Caco-2 (cell line): ENCODE measurements around the gene NRIP2. TPM values are rescaled to one million over a fixed set of nuclear protein-coding genes. Genes with fewer than 3 reads are reported as not detected.

ENCODE experiments used
- BruUV-seq: library from RNA; stranded (reverse); fragments of 400-500 nt; replicated peaks from 2 replicates; lab custom pipeline; 2021; lab: Mats Ljungman, UMichigan
- CTCF ChIA-PET: fragments of 300-600 bp; sonication (Branson Sonifier 250); formaldehyde crosslinking; loops from one replicate; lab custom pipeline; 2022; ENCODE audit warnings: antibody characterized with exemption; lab: Charles Lee
- POLR2A ChIA-PET: fragments of 300-600 bp; sonication (Branson Sonifier 250); formaldehyde crosslinking; loops from one replicate; lab custom pipeline; 2022; ENCODE audit warnings: antibody characterized with exemption; lab: Charles Lee
- DNase-seq, 2 experiments: peaks; one replicate each; pipeline versions ENCODE4 v3.0.0 to v3.0.0-alpha.2; 2020 to 2022
- H3K27me3 ChIP-seq: replicated peaks from 2 replicates; pipeline ENCODE4 v1.6.0; 2011; ENCODE audit warnings: low read length; ENCODE audit not compliant: control insufficient read depth, insufficient read depth
- H3K36me3 ChIP-seq: 2 replicates; pipeline ENCODE4 v1.5.1; 2011; ENCODE audit warnings: low read length; ENCODE audit not compliant: control insufficient read depth, insufficient read depth
- H3K4me1 ChIP-seq: fragments of 250-450 bp; sonication (Bioruptor Pico); 2 replicates; pipeline ENCODE4 v1.5.1; 2020; ENCODE audit warnings: mild to moderate bottlenecking
- H3K4me3 ChIP-seq: 2 replicates; pipeline ENCODE4 v1.5.1; 2011; ENCODE audit warnings: low read depth, mild to moderate bottlenecking, control low read depth, low read length
- H3K9me3 ChIP-seq: fragments of 250-450 bp; sonication (Bioruptor Pico); 2 replicates; pipeline ENCODE4 v1.5.1; 2020; ENCODE audit warnings: mild to moderate bottlenecking, moderate library complexity
- H3K27ac Mint-ChIP-seq: one replicate; pipeline ENCODE4 v1.8.0; 2022; ENCODE audit warnings: mixed read lengths; ENCODE audit not compliant: unreplicated experiment
- H3K27me3 Mint-ChIP-seq: one replicate; pipeline ENCODE4 v1.8.0; 2022; ENCODE audit warnings: mixed read lengths; ENCODE audit not compliant: insufficient read depth, unreplicated experiment
- H3K36me3 Mint-ChIP-seq: one replicate; pipeline ENCODE4 v1.8.0; 2022; ENCODE audit warnings: mild to moderate bottlenecking, mixed read lengths; ENCODE audit not compliant: insufficient read depth, unreplicated experiment
- H3K4me1 Mint-ChIP-seq: one replicate; pipeline ENCODE4 v1.8.0; 2022; ENCODE audit warnings: low read depth, mixed read lengths; ENCODE audit not compliant: unreplicated experiment
- H3K4me3 Mint-ChIP-seq: one replicate; pipeline ENCODE4 v1.8.0; 2022; ENCODE audit warnings: mild to moderate bottlenecking, moderate library complexity, mixed read lengths; ENCODE audit not compliant: unreplicated experiment
- H3K9me3 Mint-ChIP-seq: one replicate; pipeline ENCODE4 v1.8.0; 2022; ENCODE audit warnings: mixed read lengths; ENCODE audit not compliant: unreplicated experiment
- CTCF ChIP-seq, 2 experiments: fragments of 200-600 bp in 1 of 2; IDR thresholded peaks; 1 replicate in 1 of 2; 2 replicates in 1 of 2; pipeline versions ENCODE4 v1.5.1 to v1.8.0; 2011 to 2022; ENCODE audit warnings: antibody characterized with exemption in 1 of 2, control low read depth in 1 of 2, inconsistent platforms in 1 of 2, low read depth in 1 of 2, low read length in 1 of 2, mild to moderate bottlenecking in 1 of 2, moderate library complexity in 1 of 2; ENCODE audit not compliant: insufficient read depth in 1 of 2, severe bottlenecking in 1 of 2, unreplicated experiment in 1 of 2
- intact Hi-C: fragments of 100-400 bp; cut with micrococcal nuclease; formaldehyde crosslinking; loops from one replicate; pipeline ENCODE4 v1.10.0; 2022; ENCODE audit not compliant: unreplicated experiment
- total RNA-seq: library from RNA; stranded (reverse); gene quantifications from 2 replicates; pipeline ENCODE4 v1.2.3, GENCODE V29; 2022

NRIP2 gene
- total RNA-seq, 1 experiment from 2014 or later, result not detected

DNA sequence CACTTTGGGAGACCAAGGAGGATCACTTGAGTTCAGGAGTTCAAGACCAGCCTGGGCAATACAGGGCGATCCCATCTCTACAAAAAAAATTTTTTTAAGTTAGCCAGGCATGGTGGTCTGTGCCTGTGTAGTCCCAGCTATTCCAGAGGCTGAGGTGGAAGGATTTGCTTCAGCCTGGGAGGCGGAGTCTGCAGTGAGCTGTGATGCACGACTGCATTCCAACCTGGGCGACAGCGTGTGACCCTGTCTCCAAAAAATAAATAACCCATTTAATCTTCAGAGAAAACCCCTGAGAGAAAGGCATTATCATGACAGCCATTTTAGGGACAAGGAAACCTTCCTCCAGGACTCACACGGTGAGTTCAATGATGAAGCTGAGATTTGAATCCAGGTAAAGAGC lies 43.7 kb downstream of the NRIP2 start:
- no peaks in the 10 kb centered on the region for H3K9me3 Mint-ChIP-seq
- H3K27ac Mint-ChIP-seq, result no peak overlapping the region
- no peak overlapping the region for H3K4me3 Mint-ChIP-seq
- peak in 1 of 2 experiments; percentile 27 for DNase-seq
- intact Hi-C loops, result no loop called here
- no peaks in the 10 kb centered on the region for H3K36me3 ChIP-seq
- no TSS peak for BruUV-seq
- peaks cover 9% of the 10 kb centered on the region; the same call in 1 of the 2 replicates for H3K4me1 ChIP-seq
- no peaks in the 10 kb centered on the region for H3K27me3 ChIP-seq
- H3K9me3 ChIP-seq, result no peaks in the 10 kb centered on the region
- peaks cover 9% of the 10 kb centered on the region for H3K27me3 Mint-ChIP-seq
- ChIA-PET POLR2A (no interaction called here), CTCF (interaction anchor here (0.5 to 0.6 kb wide), 2 partner anchors 430 to 910 kb away, joined by 3 read pairs; no protein-coding TSS in a partner anchor)
- peaks cover 2% of the 10 kb centered on the region for H3K4me1 Mint-ChIP-seq
- H3K4me3 ChIP-seq, result no peak overlapping the region
- TF ChIP-seq CTCF (IDR thresholded peaks at IDR 0.05; ENCODE audit: insufficient read depth in 1 of 2, low read depth in 1 of 2, low read length in 1 of 2, severe bottlenecking in 1 of 2, unreplicated experiment in 1 of 2), result no peak
- peaks cover 9% of the 10 kb centered on the region for H3K36me3 Mint-ChIP-seq

DNA sequence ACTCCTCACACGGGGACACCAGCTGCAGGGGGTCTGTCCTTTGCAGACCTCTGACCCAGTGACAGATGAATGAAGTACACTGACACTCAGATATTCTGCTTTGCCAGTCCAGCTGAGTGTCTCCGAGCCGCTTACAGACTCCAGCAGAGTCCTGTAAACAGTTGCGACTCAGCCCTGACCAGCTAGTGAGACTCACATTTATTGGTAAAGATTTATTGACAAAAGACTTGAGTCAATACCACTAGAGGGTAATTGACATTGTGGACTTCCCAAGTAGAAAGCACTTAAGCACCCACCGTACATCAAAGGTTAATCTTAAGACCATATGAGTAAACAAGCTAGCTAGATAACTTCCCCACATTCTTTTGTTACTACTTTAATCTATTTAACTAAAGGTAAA lies 49.8 kb downstream of the NRIP2 start:
- intact Hi-C loops, result no loop called here
- H3K27me3 ChIP-seq, result 0 out of 2 replicates have a peak, but pooled peaks cover 2% of the 10 kb centered on the region
- Mint-ChIP-seq H3K27me3 (peaks cover 28% of the 10 kb centered on the region), H3K36me3 (no peaks in the 10 kb centered on the region), H3K4me3 (peak overlapping the region; percentile 53), H3K4me1 (peaks cover 21% of the 10 kb centered on the region), H3K27ac (no peak overlapping the region), H3K9me3 (no peaks in the 10 kb centered on the region)
- ChIA-PET POLR2A (no interaction called here), CTCF (interaction anchor here (0.6 to 3.2 kb wide), 12 partner anchors 10 to 102 kb away, joined by 3 to 28 read pairs (median 4); partner anchors contain the start of gene FKBP4)
- no peak overlapping the region for H3K4me3 ChIP-seq
- H3K9me3 ChIP-seq, result no peaks in the 10 kb centered on the region
- DNase-seq, result peak; percentile 65 to 67
- peaks cover 24% of the 10 kb centered on the region for H3K4me1 ChIP-seq
- no TSS peak for BruUV-seq
- H3K36me3 ChIP-seq, result no peaks in the 10 kb centered on the region
- no peak for TF ChIP-seq CTCF (IDR thresholded peaks at IDR 0.05; ENCODE audit: insufficient read depth in 1 of 2, low read depth in 1 of 2, low read length in 1 of 2, severe bottlenecking in 1 of 2, unreplicated experiment in 1 of 2)

DNA sequence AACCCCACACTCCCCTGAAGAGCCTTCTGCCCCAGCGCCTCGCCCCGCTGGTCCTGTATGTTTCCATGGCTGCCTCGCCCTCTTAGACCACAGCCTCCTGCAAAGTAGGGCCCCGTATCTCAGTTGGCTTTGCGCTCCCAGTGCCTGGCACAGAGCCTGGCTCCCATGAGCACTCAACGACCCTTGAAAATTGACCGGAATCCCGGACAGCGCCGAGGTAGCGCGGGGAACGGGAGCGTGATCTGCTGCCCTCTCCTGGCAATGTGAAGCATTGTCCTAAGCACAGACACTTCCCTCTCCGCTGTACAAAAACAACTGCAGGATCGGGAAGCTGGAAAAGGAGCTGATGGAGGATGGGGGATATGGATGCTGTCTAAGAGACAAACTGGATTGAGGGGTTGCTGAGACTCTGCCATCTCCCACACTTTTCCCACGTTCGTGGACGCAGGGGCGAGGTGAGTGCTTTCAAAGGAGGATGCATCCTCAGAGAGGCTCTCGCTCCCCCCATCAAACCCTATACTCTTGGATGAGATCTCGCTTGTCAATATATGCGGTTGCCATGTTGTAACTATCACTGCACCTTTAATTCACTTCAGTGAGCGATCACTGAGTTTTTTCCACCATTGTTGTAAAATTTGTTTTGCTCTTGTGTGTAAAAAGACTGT lies 50.8 kb downstream of the NRIP2 start:
- POLR2A ChIA-PET, result no interaction called here
- H3K27ac Mint-ChIP-seq, result no peak overlapping the region
- BruUV-seq, result no TSS peak
- intact Hi-C loops, result loop anchor here (1.0 kb wide), 2 partner anchors 44 to 101 kb away; no protein-coding TSS in a partner anchor
- CTCF ChIA-PET, result interaction anchor here (0.6 to 3.2 kb wide), 15 partner anchors 10 to 484 kb away, joined by 3 to 28 read pairs (median 4); partner anchors contain the start of gene FKBP4
- peak; percentile 95 to 97 for TF ChIP-seq CTCF (IDR thresholded peaks at IDR 0.05; ENCODE audit: insufficient read depth in 1 of 2, low read depth in 1 of 2, low read length in 1 of 2, severe bottlenecking in 1 of 2, unreplicated experiment in 1 of 2)
- peak overlapping the region; percentile 53 for H3K4me3 Mint-ChIP-seq
- no peaks in the 10 kb centered on the region for H3K9me3 Mint-ChIP-seq
- H3K4me1 Mint-ChIP-seq, result peaks cover 21% of the 10 kb centered on the region
- peaks cover 24% of the 10 kb centered on the region for H3K4me1 ChIP-seq
- no peak overlapping the region for H3K4me3 ChIP-seq
- DNase-seq, result peak; percentile 67 to 76
- H3K36me3 ChIP-seq, result no peaks in the 10 kb centered on the region
- H3K9me3 ChIP-seq, result no peaks in the 10 kb centered on the region
- H3K36me3 Mint-ChIP-seq, result no peaks in the 10 kb centered on the region
- H3K27me3 ChIP-seq, result 0 out of 2 replicates have a peak, but pooled peaks cover 2% of the 10 kb centered on the region
- H3K27me3 Mint-ChIP-seq, result peaks cover 29% of the 10 kb centered on the region
